ENCODE results near the gene LRRC45. TPM values are rescaled to one million over a fixed set of nuclear protein-coding genes. Genes with fewer than 3 reads are reported as not detected.
A peak's percentile ranks its signal among the peaks of the same experiment; 100 is the strongest.

The LRRC45 gene
- total and polyA plus RNA-seq, 2 experiments from 2014 or later = 16.1 to 40.7 TPM

- Histone ChIP-seq H3K4me3 (no peak overlapping the region), H3K4me2 (no peak overlapping the region), H2AFZ (no peak overlapping the region), H4K20me1 (replicated peaks; ENCODE audit: insufficient read depth) (peaks cover 8% of the 10 kb centered on the region; the same call in 1 of the 2 replicates), H3K36me3 (ENCODE audit: insufficient read depth) (peaks cover 10% of the 10 kb centered on the region; the same call in 1 of the 2 replicates), H3K9me2 (ENCODE audit: insufficient read depth) (no peaks in the 10 kb centered on the region), H3K27ac (ENCODE audit: low read depth) (0 out of 2 replicates have a peak overlapping the region, but pooled peaks have one; percentile 55), H3K27me3 (ENCODE audit: insufficient read depth) (no peaks in the 10 kb centered on the region; the same call in 1 of the 2 replicates), H3K4me1 (ENCODE audit: insufficient read depth) (no peaks in the 10 kb centered on the region), H3K79me2 (replicated peaks; ENCODE audit: insufficient read depth) (no peaks in the 10 kb centered on the region), H3F3A (replicated peaks; ENCODE audit: low read depth) (peaks cover 20% of the 10 kb centered on the region)
- no peak overlapping the region for H3K27ac Mint-ChIP-seq
- ATAC-seq = peak; percentile 3; the same call in 1 of the 3 replicates
- H3K27me3 Mint-ChIP-seq (ENCODE audit: insufficient read depth, low read depth, poor library complexity) = peaks cover 31% of the 10 kb centered on the region
- DNase-seq (ENCODE audit: low spot score) = no peak
- H3K4me1 Mint-ChIP-seq = peaks cover 3% of the 10 kb centered on the region
- H3K36me3 Mint-ChIP-seq (ENCODE audit: low read depth) = peaks cover 26% of the 10 kb centered on the region
- TF ChIP-seq STAT1 (IDR thresholded peaks at IDR 0.05; ENCODE audit: unreplicated experiment) = no peak
- TF ChIP-seq POLR2AphosphoS5 (IDR thresholded peaks at IDR 0.05; ENCODE audit: low read depth) = peak; percentile 7; the same call in 1 of the 2 replicates
- H3K9me3 Mint-ChIP-seq = no peaks in the 10 kb centered on the region; the same call in 1 of the 3 replicates
- no peak overlapping the region for H3K4me3 Mint-ChIP-seq
Observed at GRCh38 chr17:82076018-82076784, 53.1 kb downstream of the LRRC45 start.

GRCh38 chr17:82076785-82077591 is 53.9 kb downstream of the LRRC45 start:
- TF ChIP-seq POLR2AphosphoS5 (IDR thresholded peaks at IDR 0.05; ENCODE audit: low read depth) (0 out of 2 replicates have a peak, but pooled peaks have one; percentile 7), ETS1 (IDR thresholded peaks at IDR 0.05) (no peak)
- Histone ChIP-seq H3K9me2 (ENCODE audit: insufficient read depth) (no peaks in the 10 kb centered on the region), H3K4me3 (no peak overlapping the region), H3F3A (replicated peaks; ENCODE audit: low read depth) (peaks cover 20% of the 10 kb centered on the region), H3K4me1 (ENCODE audit: insufficient read depth) (no peaks in the 10 kb centered on the region), H3K27me3 (ENCODE audit: insufficient read depth) (no peaks in the 10 kb centered on the region; the same call in 1 of the 2 replicates), H3K4me2 (no peak overlapping the region), H3K79me2 (replicated peaks; ENCODE audit: insufficient read depth) (no peaks in the 10 kb centered on the region), H4K20me1 (replicated peaks; ENCODE audit: insufficient read depth) (peaks cover 8% of the 10 kb centered on the region; the same call in 1 of the 2 replicates), H3K27ac (ENCODE audit: low read depth) (peak overlapping the region; percentile 55; the same call in 1 of the 2 replicates), H3K36me3 (ENCODE audit: insufficient read depth) (peaks cover 10% of the 10 kb centered on the region; the same call in 1 of the 2 replicates), H2AFZ (no peak overlapping the region)
- Mint-ChIP-seq H3K27me3 (ENCODE audit: insufficient read depth, low read depth, poor library complexity) (peaks cover 31% of the 10 kb centered on the region), H3K4me1 (peaks cover 3% of the 10 kb centered on the region), H3K36me3 (ENCODE audit: low read depth) (peaks cover 28% of the 10 kb centered on the region), H3K4me3 (no peak overlapping the region), H3K9me3 (no peaks in the 10 kb centered on the region; the same call in 1 of the 3 replicates), H3K27ac (no peak overlapping the region)
- DNase-seq (ENCODE audit: low spot score) (peak; percentile 65), ATAC-seq (peak; percentile 50)

GRCh38 chr17:82077617-82078358 is 54.7 kb downstream of the LRRC45 start:
- Mint-ChIP-seq H3K9me3 (no peaks in the 10 kb centered on the region; the same call in 1 of the 3 replicates), H3K27ac (peak overlapping the region; percentile 46; the same call in 1 of the 2 replicates), H3K27me3 (ENCODE audit: insufficient read depth, low read depth, poor library complexity) (peaks cover 30% of the 10 kb centered on the region), H3K36me3 (ENCODE audit: low read depth) (peaks cover 33% of the 10 kb centered on the region), H3K4me3 (no peak overlapping the region; the same call in 2 of the 3 replicates), H3K4me1 (peaks cover 3% of the 10 kb centered on the region)
- Histone ChIP-seq H2AFZ (no peak overlapping the region), H4K20me1 (replicated peaks; ENCODE audit: insufficient read depth) (peaks cover 8% of the 10 kb centered on the region; the same call in 1 of the 2 replicates), H3K4me1 (ENCODE audit: insufficient read depth) (no peaks in the 10 kb centered on the region), H3F3A (replicated peaks; ENCODE audit: low read depth) (peaks cover 20% of the 10 kb centered on the region), H3K27ac (ENCODE audit: low read depth) (0 out of 2 replicates have a peak overlapping the region, but pooled peaks have one; percentile 50), H3K79me2 (replicated peaks; ENCODE audit: insufficient read depth) (no peaks in the 10 kb centered on the region), H3K27me3 (ENCODE audit: insufficient read depth) (no peaks in the 10 kb centered on the region; the same call in 1 of the 2 replicates), H3K4me3 (no peak overlapping the region), H3K9me2 (ENCODE audit: insufficient read depth) (no peaks in the 10 kb centered on the region), H3K4me2 (no peak overlapping the region), H3K36me3 (ENCODE audit: insufficient read depth) (peaks cover 10% of the 10 kb centered on the region; the same call in 1 of the 2 replicates)
- ATAC-seq = peak; percentile 17
- DNase-seq (ENCODE audit: low spot score) = peak; percentile 72
- TF ChIP-seq NANOG (IDR thresholded peaks at IDR 0.05; ENCODE audit: borderline replicate concordance) = no peak
- peak; percentile 16 to 56; a peak in 3 of 4 replicates for TF ChIP-seq CTCF (conservative IDR thresholded peaks at IDR 0.05; ENCODE audit: low read depth in 2 of 2)
